Thyroid gland (tissue), 4 donors: ENCODE data around the gene ATRN.

Experiments
- POLR2A ChIP-seq, 2 donors: fragments of 450-650 bp; IDR thresholded peaks; one replicate each; pipeline ENCODE4 v1.6.1; 2017; ENCODE audit warnings: antibody characterized with exemption in 2 of 2, mild to moderate bottlenecking in 2 of 2, moderate library complexity in 1 of 2
- TF ChIP-seq, protein P1 (sequence below), 6 experiments: fragments of 200-600 bp in 3 of 6; fragments of 450-650 bp in 3 of 6; sonication (generic) in 3 of 6; IDR thresholded peaks; one replicate each; pipeline ENCODE4 v1.5.1; 2016 to 2019; ENCODE audit warnings: antibody characterized with exemption in 6 of 6, mild to moderate bottlenecking in 2 of 6, inconsistent platforms in 1 of 6, moderate library complexity in 1 of 6

GRCh38 chr20:3686421-3686820 is 215.6 kb downstream of the ATRN start:
- TF ChIP-seq, protein P1, sequence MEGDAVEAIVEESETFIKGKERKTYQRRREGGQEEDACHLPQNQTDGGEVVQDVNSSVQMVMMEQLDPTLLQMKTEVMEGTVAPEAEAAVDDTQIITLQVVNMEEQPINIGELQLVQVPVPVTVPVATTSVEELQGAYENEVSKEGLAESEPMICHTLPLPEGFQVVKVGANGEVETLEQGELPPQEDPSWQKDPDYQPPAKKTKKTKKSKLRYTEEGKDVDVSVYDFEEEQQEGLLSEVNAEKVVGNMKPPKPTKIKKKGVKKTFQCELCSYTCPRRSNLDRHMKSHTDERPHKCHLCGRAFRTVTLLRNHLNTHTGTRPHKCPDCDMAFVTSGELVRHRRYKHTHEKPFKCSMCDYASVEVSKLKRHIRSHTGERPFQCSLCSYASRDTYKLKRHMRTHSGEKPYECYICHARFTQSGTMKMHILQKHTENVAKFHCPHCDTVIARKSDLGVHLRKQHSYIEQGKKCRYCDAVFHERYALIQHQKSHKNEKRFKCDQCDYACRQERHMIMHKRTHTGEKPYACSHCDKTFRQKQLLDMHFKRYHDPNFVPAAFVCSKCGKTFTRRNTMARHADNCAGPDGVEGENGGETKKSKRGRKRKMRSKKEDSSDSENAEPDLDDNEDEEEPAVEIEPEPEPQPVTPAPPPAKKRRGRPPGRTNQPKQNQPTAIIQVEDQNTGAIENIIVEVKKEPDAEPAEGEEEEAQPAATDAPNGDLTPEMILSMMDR (IDR thresholded peaks at IDR 0.05), result no peak
- no peak for TF ChIP-seq POLR2A (IDR thresholded peaks at IDR 0.05)
